Hepatic stellate cell (primary cell): ENCODE results near the gene SCN5A.

Experiments
- DNase-seq: peaks from one replicate; pipeline ENCODE4 v3.0.0; 2011; ENCODE audit warnings: low spot score

The SCN5A gene

GRCh38 chr3:38600551-38600950 lies 48.9 kb downstream of the SCN5A start:
- no peak for DNase-seq

GRCh38 chr3:38599886-38600285 lies 49.6 kb downstream of the SCN5A start:
- no peak for DNase-seq

GRCh38 chr3:38598791-38599190 lies 50.7 kb downstream of the SCN5A start:
- DNase-seq, result no peak

- no peak for DNase-seq
Measured at GRCh38 chr3:38597502-38598060, 51.9 kb downstream of the SCN5A start.

- no peak for DNase-seq
Measured at GRCh38 chr3:38595393-38595792, 54.1 kb downstream of the SCN5A start.

GRCh38 chr3:38590521-38590920 lies 59.0 kb downstream of the SCN5A start:
- DNase-seq, result no peak

GRCh38 chr3:38588995-38589937 lies 60.2 kb downstream of the SCN5A start:
- no peak for DNase-seq

- DNase-seq, result no peak
Measured at GRCh38 chr3:38588371-38588971, 61.0 kb downstream of the SCN5A start.

- no peak for DNase-seq
Measured at GRCh38 chr3:38587548-38588131, 61.8 kb downstream of the SCN5A start.

GRCh38 chr3:38586546-38587520 lies 62.7 kb downstream of the SCN5A start:
- DNase-seq, result no peak

- DNase-seq, result no peak
Measured at GRCh38 chr3:38585791-38586420, 63.6 kb downstream of the SCN5A start.

GRCh38 chr3:38583688-38584087 lies 65.8 kb downstream of the SCN5A start:
- DNase-seq, result no peak

GRCh38 chr3:38582941-38583645 lies 66.4 kb downstream of the SCN5A start:
- no peak for DNase-seq

GRCh38 chr3:38582316-38582715 lies 67.2 kb downstream of the SCN5A start:
- no peak for DNase-seq

GRCh38 chr3:38581774-38582173 lies 67.7 kb downstream of the SCN5A start:
- DNase-seq, result no peak

GRCh38 chr3:38580450-38581382 lies 68.8 kb downstream of the SCN5A start:
- no peak for DNase-seq

GRCh38 chr3:38579551-38580449 lies 69.7 kb downstream of the SCN5A start:
- DNase-seq, result no peak

- DNase-seq, result no peak
Measured at GRCh38 chr3:38579141-38579540, 70.3 kb downstream of the SCN5A start.
